Panc1 (cell line): ENCODE measurements around the gene ATF6B. TPM values are rescaled to one million over a fixed set of nuclear protein-coding genes. Genes with fewer than 3 reads are reported as not detected.

Experiments used
- ATAC-seq: fragments of 200-7000 bp; cut with Tn5 transposase; 2 replicates; pipeline ENCODE4 v1.9.1; 2020; ENCODE audit warnings: mild to moderate bottlenecking, moderate library complexity
- BruUV-seq: library from RNA; stranded (reverse); fragments of 400-500 nt; replicated peaks from 2 replicates; lab custom pipeline; 2021; lab: Mats Ljungman, UMichigan
- CTCF ChIA-PET: fragments of 300-600 bp; sonication (Branson Sonifier 250); formaldehyde crosslinking; loops from one replicate; lab custom pipeline; 2022; ENCODE audit warnings: antibody characterized with exemption; lab: Charles Lee
- POLR2A ChIA-PET: fragments of 300-600 bp; sonication (Branson Sonifier 250); formaldehyde crosslinking; loops from one replicate; lab custom pipeline; 2022; ENCODE audit warnings: antibody characterized with exemption; lab: Charles Lee
- DNase-seq: peaks from one replicate; pipeline ENCODE4 v3.0.0-alpha.2; 2010; ENCODE audit warnings: low read depth, low spot score
- H3K27ac ChIP-seq: 2 replicates; pipeline ENCODE4 v1.5.1; 2011; ENCODE audit warnings: mild to moderate bottlenecking, low read length, inconsistent platforms
- H3K27me3 ChIP-seq: fragments of 200-500 bp; sonication (Bioruptor generic); 2 replicates; pipeline ENCODE4 v1.6.0; 2014; ENCODE audit warnings: low read length, inconsistent platforms; ENCODE audit not compliant: control insufficient read depth, insufficient read depth
- H3K36me3 ChIP-seq: fragments of 200-500 bp; sonication (Bioruptor generic); 2 replicates; pipeline ENCODE4 v1.5.1; 2014; ENCODE audit warnings: inconsistent platforms, mild to moderate bottlenecking, low read length, moderate library complexity; ENCODE audit not compliant: control insufficient read depth, insufficient read depth
- H3K4me1 ChIP-seq: 2 replicates; pipeline ENCODE4 v1.5.1; 2011; ENCODE audit warnings: inconsistent platforms, mild to moderate bottlenecking, low read length, moderate library complexity; ENCODE audit not compliant: control insufficient read depth, insufficient read depth
- H3K4me3 ChIP-seq, 2 experiments: 2 replicates each; pipeline ENCODE4 v1.5.1; 2011 to 2012; ENCODE audit warnings: low read depth in 2 of 2, low read length in 2 of 2, mild to moderate bottlenecking in 2 of 2, inconsistent platforms in 1 of 2, moderate library complexity in 1 of 2
- H3K9me3 ChIP-seq: fragments of 200-500 bp; sonication (Bioruptor generic); 2 replicates; pipeline ENCODE4 v1.5.1; 2014; ENCODE audit warnings: low read depth, mild to moderate bottlenecking, inconsistent platforms, low read length, moderate library complexity; ENCODE audit not compliant: control insufficient read depth, insufficient read depth
- CTCF ChIP-seq: fragments of 450-650 bp; IDR thresholded peaks from 2 replicates; pipeline ENCODE4 v1.5.1; 2017; ENCODE audit warnings: mild to moderate bottlenecking
- POLR2AphosphoS5 ChIP-seq: IDR thresholded peaks from 2 replicates; pipeline ENCODE4 v1.6.1; 2012; ENCODE audit warnings: mild to moderate bottlenecking, low read depth, low read length, moderate library complexity
- REST ChIP-seq, 2 experiments: IDR thresholded peaks; 2 replicates each; pipeline ENCODE4 v1.6.1; 2011 to 2012; ENCODE audit warnings: low read depth in 2 of 2, control low read depth in 1 of 2, low read length in 1 of 2, mild to moderate bottlenecking in 1 of 2, moderate library complexity in 1 of 2; ENCODE audit not compliant: insufficient read depth in 1 of 2
- SIN3A ChIP-seq: IDR thresholded peaks from 2 replicates; pipeline ENCODE4 v1.6.1; 2012; ENCODE audit warnings: low read depth, mild to moderate bottlenecking, low read length, moderate library complexity, borderline replicate concordance; ENCODE audit not compliant: insufficient read depth
- TCF7L2 ChIP-seq: IDR thresholded peaks from 2 replicates; pipeline ENCODE4 v1.6.1; 2011; ENCODE audit warnings: mild to moderate bottlenecking, low read depth, low read length, inconsistent platforms
- in situ Hi-C: cut with HindIII; loops from 2 replicates; pipeline ENCODE4 v1.10.0; 2016; ENCODE audit warnings: low sequenced_read_pairs, low pct_unique_long_range_greater_than_20kb
- intact Hi-C: fragments of 100-400 bp; cut with micrococcal nuclease; formaldehyde crosslinking; loops from one replicate; pipeline ENCODE4 v1.10.0; 2022; ENCODE audit not compliant: unreplicated experiment
- total RNA-seq: library from RNA; stranded (reverse); gene quantifications from one replicate; pipeline ENCODE4 v1.2.1, GENCODE V29; 2021; ENCODE audit not compliant: unreplicated experiment

ATF6B gene
- total RNA-seq, 1 experiment from 2014 or later, result 127 TPM

- in situ Hi-C loops (no loop called here), intact Hi-C loops (no loop called here)
- TF ChIP-seq SIN3A (no peak), TCF7L2 (no peak), CTCF (no peak), REST (IDR thresholded peaks at IDR 0.05; ENCODE audit: insufficient read depth in 1 of 2, low read depth in 2 of 2, low read length in 1 of 2) (no peak), POLR2AphosphoS5 (no peak)
- no TSS peak for BruUV-seq
- H3K36me3 ChIP-seq, result no peaks in the 10 kb centered on the region
- no peak overlapping the region for H3K27ac ChIP-seq
- H3K4me1 ChIP-seq, result no peaks in the 10 kb centered on the region
- ChIA-PET POLR2A (interaction anchor here (0.5 kb wide), 1 partner anchor 22 kb away, joined by 3 read pairs; no protein-coding TSS in a partner anchor), CTCF (interaction anchor here (0.7 kb wide), 1 partner anchor 14 kb away, joined by 3 read pairs; no protein-coding TSS in a partner anchor)
- no peak overlapping the region for H3K4me3 ChIP-seq
- DNase-seq (no peak), ATAC-seq (no peak)
- no peaks in the 10 kb centered on the region for H3K27me3 ChIP-seq
- no peaks in the 10 kb centered on the region for H3K9me3 ChIP-seq
Observed at GRCh38 chr6:32163559-32164258, 35.7 kb upstream of the ATF6B start.

GRCh38 chr6:32158052-32158451 lies 30.0 kb upstream of the ATF6B start:
- in situ Hi-C loops, result no loop called here

More at GRCh38 chr6:32158052-32158451, 30.0 kb upstream of the ATF6B start:
- no peaks in the 10 kb centered on the region; the same call in 1 of the 2 replicates for H3K36me3 ChIP-seq
- POLR2A ChIA-PET, result interaction anchor here (0.7 kb wide), 1 partner anchor 15 kb away, joined by 4 read pairs; no protein-coding TSS in a partner anchor
- CTCF ChIA-PET, result no interaction called here
- H3K9me3 ChIP-seq, result no peaks in the 10 kb centered on the region
- no peak overlapping the region for H3K4me3 ChIP-seq
- intact Hi-C loops, result no loop called here
- ATAC-seq, result no peak
- H3K4me1 ChIP-seq, result peaks cover 9% of the 10 kb centered on the region
- no TSS peak for BruUV-seq
- TF ChIP-seq SIN3A (no peak), REST (IDR thresholded peaks at IDR 0.05; ENCODE audit: insufficient read depth in 1 of 2, low read depth in 2 of 2, low read length in 1 of 2) (no peak), POLR2AphosphoS5 (no peak)
- no peaks in the 10 kb centered on the region for H3K27me3 ChIP-seq
- H3K27ac ChIP-seq, result no peak overlapping the region
- DNase-seq, result no peak
